22Rv1 (cell line): Measurements from ENCODE around the gene SORCS2.

Source experiments
- ZFX ChIP-seq: fragments of 450-650 bp; IDR thresholded peaks from 2 replicates; pipeline ENCODE4 v1.6.1; 2017; ENCODE audit warnings: antibody characterized with exemption, borderline replicate concordance
- TF ChIP-seq, protein P1 (sequence below): fragments of 450-650 bp; IDR thresholded peaks from 2 replicates; pipeline ENCODE4 v1.5.1; 2017; ENCODE audit warnings: mild to moderate bottlenecking

DNA sequence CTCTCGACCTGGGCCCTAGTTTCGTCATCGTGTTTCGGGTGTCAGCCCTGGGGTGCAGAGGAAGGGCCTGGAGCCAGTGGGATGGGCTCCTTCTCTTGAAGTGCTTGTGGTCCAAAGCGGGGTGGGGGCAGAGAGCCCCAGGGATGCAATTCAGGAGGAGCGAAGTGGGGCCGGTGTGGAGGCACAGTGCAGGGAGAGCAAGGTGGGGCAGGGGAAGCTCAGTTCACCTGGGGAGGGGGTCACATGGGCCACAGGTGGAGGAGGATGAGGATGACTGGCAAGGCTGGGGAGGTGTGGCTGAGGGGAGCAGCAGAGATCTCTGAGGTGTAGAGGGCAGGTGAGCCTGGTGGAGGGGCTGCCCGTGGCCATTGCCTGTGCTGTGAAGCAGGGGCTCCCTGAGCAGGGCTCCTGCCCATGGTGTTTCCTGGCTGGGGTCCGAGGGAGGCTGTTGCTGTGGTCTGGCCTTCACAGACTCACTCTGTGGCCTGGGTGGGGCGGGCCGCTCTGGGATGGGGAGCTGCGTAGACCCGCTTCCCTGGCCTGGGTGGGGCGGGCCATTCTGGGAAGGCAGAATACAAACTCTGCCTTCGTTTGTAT, 6.9 kb downstream of the SORCS2 start:
- TF ChIP-seq, protein P1, sequence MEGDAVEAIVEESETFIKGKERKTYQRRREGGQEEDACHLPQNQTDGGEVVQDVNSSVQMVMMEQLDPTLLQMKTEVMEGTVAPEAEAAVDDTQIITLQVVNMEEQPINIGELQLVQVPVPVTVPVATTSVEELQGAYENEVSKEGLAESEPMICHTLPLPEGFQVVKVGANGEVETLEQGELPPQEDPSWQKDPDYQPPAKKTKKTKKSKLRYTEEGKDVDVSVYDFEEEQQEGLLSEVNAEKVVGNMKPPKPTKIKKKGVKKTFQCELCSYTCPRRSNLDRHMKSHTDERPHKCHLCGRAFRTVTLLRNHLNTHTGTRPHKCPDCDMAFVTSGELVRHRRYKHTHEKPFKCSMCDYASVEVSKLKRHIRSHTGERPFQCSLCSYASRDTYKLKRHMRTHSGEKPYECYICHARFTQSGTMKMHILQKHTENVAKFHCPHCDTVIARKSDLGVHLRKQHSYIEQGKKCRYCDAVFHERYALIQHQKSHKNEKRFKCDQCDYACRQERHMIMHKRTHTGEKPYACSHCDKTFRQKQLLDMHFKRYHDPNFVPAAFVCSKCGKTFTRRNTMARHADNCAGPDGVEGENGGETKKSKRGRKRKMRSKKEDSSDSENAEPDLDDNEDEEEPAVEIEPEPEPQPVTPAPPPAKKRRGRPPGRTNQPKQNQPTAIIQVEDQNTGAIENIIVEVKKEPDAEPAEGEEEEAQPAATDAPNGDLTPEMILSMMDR, result no peak
- TF ChIP-seq ZFX, result no peak
